ENCODE measurements around the gene LPIN3. TPM values are rescaled to one million over a fixed set of nuclear protein-coding genes. Genes with fewer than 3 reads are reported as not detected.

LPIN3 gene
- total RNA-seq, 1 donor from 2014 or later, result 4.6 TPM

DNA sequence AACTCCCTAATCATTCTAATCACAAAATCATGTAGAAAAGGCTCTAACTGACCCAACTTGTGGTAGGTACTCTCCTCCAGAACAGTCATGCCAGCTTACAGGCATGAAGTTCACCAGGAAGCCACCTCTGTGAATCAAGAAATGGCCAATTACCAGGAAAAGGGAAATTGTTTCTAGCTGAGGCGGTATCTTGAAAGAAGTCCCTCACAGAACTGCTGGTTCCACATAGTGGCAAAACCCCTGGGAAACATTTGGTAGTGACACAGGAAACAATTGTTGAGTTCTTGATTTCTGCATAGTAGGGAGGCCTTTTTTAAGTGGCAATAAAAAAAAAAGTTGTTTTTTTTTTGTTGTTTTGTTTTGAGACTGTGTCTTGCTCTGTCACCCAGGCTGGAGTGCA lies 19.6 kb upstream of the LPIN3 start:
- DNase-seq (ENCODE audit: extremely low read depth, low read depth, low spot score), result no peak

DNA sequence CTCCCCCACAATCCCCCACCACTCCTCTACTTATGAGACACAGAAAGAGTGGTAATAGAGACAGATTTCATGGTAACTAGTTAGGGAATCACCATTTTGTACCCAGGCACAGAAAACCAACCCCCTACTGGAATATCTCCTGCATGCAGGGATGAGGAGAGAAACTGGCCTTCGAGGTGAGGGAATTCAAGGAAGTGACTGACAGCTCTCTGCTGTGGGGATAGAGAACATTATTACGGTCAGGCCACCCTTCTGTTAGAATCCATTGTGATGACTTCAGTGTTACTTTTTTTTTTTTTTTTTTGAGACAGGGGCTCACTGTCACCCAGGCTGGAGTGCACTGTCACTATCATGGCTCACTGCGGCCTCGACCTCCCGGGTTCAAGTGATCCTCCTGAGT lies 13.4 kb upstream of the LPIN3 start:
- DNase-seq (ENCODE audit: extremely low read depth, low read depth, low spot score), result no peak

DNA sequence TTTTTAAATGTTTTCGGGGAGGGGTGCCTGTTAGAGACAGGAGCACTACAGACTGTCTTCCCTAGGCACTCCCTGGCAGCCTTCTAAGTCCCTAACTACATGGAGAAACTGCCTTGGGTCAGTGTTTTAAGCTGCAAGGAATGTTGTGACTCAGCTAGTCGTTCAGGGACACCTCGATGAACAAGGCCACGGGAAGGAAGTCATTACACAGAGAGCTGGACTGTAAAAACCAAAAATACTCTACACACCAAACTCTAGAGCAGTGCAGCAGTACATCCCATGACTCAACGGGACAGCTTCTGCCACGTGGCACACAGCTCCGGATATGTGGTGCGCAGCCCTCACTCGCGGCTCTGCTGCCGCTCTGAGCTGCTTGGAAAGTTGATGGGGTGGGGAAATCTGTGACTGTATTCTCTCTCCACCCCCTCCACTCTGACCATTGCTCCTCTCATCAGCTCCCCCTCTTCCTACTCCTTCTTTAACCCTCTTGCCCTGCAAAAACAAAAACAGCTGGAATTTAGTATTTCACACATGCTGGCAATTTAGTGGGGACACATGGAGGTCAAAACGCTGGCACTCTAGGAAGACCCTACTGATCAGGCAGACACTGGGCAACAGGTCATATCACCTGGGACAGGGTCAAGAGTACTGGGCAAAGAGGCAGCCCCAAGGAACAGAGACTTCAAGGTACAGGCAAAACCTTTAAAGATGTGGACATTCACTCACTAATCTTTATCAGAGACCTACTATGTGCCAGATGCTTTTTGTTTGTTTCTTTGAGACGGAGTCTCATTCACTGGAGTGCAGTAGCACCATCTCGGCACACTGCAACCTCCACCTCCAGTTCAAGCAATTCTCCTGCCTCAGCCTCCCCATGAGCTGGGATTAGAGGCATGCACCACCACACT lies 10.9 kb upstream of the LPIN3 start:
- DNase-seq (ENCODE audit: extremely low read depth, low read depth, low spot score), result peak; percentile 87

DNA sequence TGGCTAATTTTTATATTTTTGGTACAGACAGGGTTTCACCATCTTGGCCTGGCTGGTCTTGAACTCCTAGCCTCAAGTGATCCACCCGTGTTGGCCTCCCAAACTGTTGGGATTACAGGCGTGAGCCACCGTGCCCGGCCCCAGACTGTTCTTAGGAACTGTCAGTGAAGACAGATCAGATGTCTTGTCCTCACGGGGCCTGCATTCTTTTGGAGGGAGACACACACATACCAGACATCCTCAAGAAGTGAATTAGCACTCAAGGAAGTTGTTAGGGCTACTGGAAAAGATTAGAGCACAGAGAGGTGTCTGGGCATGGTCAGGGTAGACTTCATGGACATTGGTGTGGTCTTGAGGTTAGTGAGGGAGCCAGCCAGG lies 10.3 kb upstream of the LPIN3 start:
- DNase-seq (ENCODE audit: extremely low read depth, low read depth, low spot score), result no peak

DNA sequence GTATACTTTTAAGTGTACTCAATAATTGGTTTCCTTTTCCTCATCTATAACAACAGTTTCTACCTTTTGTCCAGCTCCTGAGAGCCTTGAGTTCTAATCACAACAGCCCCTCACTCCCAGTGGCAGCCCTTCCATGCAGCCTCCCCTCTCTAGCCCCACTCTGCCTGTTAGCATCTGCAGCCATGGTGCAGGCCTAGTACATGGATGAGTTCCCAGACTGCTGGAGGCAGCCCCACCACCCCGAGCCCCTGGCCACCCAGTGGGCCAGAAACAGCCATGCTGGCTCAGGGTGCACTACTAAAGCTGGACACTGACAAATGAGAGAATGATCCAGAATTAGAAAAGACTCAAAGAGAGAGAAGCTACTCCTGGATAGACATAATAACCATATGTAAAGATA lies 9.7 kb upstream of the LPIN3 start:
- DNase-seq (ENCODE audit: extremely low read depth, low read depth, low spot score), result no peak

DNA sequence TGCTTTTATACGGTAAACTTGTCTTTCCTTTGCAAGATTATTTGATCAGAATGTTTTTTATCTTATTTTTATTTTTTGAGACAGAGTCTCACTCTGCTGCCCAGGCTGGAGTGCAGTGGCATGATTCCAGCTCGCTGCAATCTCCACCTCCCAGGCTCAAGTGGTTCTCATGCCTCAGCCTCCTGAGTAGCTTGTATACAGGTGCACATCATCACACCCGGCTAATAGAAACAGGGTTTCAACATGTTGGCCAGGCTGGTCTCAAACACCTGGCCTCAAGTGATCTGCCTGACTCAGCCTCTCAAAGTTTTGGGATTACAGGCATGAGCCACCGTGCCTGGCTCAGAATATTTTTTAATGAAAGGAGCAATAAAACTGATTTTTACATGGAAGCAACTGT lies 8.9 kb upstream of the LPIN3 start:
- no peak for DNase-seq (ENCODE audit: extremely low read depth, low read depth, low spot score)

DNA sequence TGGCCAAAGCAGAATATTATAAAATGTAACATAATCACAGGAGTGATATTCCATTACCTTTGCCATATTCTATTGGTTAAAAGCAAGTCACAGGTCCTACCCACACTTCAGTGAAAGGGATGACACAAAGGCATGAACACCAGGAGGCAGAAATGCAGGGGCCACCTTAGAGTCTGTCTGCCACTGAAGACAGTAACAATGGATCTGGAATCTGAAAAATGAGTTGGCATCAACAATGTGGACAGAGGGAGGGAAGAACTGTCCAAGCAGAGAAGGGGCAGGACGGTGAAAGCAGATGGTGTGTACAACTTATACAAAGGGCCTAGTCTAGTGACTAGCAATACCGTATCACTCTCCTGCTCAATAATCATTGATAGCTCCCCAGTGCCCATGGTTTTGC lies 6.6 kb upstream of the LPIN3 start:
- DNase-seq (ENCODE audit: extremely low read depth, low read depth, low spot score), result no peak

DNA sequence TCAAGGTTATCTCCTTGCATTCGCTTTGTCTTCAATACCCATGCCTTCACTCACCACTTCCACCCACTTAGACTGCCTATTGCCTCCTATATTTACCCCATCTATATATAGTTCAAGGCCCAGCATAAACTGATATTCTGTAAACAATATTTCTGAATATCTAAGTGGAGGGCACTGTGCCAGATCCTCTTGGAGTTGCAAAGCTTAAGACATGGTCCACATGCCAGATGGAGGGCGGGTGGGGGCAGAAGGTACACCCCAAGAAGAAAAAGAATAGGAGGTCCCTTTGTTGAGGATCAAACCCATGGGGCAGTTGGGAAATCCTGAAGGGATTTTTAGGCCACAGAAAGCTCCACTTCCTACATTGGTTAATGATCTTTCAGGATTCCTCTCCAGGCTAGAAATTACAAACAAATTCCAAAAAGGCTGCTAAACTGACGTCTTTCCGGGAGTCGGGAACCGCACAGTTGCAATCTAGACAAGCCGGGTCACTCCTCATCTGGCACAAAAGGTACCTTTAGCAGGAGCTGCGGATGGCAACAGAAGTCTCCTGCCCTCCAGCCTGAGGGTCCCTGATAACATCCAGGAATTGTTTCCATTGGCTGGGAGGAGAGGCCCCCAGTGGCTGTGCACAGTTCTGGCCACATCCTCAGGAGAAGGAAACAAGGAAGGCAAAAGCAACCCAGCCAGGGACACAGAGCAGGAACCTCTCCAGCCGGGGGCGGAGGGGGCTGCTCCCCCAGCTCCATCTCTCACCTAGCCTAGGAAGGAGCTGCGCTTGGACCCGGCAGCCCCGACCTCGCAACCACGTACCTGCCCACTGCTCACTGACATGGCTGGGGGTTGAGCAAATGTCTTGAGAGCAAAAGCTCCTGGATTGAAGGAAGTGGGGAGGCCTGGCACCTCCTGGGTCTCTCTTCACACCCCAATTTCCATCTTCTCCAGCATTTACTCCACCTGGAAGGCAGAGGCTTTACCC lies 5.9 kb upstream of the LPIN3 start:
- no peak for DNase-seq (ENCODE audit: extremely low read depth, low read depth, low spot score)

DNA sequence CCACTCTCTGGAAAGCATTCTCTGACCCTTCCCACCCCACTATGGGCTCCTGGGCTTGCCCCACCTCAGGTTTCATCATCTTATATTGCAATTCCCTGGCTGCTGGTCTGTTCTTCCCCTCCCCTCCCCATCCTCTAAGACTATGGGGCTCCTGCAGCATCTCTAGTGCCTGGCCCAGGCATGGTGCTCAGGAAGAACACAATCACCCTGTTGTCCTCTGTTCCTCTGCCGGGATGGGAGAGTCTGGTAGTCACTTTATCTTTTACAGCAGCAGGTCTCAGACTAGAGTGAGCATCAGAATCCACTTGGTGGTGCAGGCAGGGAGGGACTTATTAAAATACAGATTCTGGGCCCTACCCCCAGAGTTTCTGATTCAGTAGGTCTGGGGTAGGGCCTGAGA lies 5.0 kb upstream of the LPIN3 start:
- no peak for DNase-seq (ENCODE audit: extremely low read depth, low read depth, low spot score)

DNA sequence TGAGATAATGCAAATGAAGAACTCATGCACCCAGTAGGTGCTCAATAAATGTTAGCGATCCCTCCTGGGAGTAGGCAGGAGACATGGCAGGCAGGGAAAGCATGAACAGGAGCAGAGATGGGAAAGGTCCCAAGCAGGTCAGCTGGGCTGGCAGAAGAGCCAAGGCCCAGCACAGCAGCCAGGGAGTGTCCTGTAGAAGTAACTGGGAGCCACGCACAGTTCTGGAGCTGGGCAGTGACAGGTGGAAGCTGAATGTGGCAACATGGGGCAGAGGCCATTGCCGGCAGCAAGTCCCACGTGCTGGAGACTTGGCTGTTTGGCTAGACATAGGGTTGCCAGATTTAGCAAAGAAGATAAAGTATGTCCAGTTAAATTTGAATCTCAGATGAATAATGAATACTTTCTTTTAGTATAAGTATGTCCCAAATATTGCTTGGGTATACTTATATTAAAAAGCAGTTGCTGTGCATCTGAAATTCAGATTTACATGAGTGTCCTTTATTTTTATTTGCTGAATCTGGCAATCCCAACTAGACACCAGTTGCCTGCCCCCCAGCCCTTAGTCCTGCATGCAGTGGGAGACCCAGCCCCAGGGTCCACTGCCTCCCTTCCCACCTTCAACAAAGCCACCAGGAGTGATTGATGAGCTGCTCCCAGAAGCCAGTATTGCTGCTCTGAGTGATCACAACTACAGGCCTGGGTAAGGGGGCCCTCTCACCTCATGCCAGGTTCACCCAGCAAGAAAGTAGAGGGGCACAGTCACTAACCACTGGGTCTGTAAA lies 3.7 kb upstream of the LPIN3 start:
- no peak for DNase-seq (ENCODE audit: extremely low read depth, low read depth, low spot score)

DNA sequence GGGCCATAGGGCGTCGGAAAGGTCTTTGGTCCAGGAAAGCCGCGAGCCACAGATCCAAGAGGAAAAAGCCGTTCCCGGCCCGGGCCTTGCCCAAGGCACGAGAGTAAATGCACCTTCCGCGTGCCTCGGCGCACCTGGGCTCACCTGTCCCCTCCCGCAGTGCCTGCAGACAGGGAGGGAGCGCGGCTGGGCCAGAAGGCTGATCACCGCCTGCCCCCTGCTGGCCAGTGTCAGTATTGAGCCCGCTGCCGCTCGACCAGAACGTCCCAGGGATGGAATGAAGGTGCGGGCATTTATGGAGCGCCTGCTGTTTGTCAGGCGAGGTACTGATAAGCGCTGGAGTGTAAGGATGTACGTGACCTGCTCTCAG lies 679 bp upstream of the LPIN3 start:
- no peak for DNase-seq (ENCODE audit: extremely low read depth, low read depth, low spot score)

DNA sequence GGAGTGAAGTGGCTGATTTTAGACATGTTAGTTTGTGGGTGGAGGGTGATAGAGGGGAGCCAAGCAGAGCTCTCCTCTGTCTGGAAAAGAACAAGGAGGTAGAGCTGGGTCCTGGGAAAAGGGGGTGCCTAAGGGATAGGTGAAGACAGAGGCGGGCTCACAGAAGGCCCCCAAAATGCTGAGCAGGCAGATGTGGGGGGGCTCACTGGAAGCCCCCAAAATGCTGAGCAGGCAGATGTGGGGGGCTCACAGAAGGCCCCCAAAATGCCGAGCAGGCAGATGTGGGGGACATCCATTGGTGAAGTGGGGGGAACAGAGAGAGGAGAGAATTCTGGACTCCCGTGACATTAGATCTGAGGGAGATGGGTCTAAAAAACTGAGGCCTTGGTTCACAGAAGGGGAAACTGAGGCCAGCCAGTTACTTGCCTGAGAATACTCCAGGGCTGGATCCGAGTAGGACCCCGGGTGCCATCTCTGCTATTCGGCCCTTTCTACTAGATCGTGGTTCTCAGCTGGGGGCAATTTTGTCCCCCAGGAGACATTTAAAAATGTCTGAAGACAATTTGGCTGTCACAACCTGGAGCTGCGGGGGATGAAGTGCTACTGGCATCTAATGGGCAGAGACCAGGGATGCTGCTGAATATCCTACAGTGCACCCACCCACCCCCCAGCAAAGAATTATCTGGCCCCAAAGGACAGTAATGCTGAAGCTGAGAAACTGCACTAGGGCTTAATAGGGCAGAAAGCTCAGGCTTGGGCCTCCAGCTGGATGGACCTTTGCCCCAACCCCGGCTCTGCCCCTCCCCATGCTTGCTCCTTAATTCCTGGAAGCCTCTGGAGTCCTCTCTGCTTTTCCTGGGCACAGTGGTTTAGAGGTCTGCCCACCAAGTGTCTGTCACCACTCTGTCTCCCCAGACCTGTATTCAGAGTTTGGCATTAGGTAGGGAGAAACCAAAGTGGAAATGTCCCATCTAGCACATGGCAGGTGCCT lies 2.1 kb downstream of the LPIN3 start:
- no peak for DNase-seq (ENCODE audit: extremely low read depth, low read depth, low spot score)

DNA sequence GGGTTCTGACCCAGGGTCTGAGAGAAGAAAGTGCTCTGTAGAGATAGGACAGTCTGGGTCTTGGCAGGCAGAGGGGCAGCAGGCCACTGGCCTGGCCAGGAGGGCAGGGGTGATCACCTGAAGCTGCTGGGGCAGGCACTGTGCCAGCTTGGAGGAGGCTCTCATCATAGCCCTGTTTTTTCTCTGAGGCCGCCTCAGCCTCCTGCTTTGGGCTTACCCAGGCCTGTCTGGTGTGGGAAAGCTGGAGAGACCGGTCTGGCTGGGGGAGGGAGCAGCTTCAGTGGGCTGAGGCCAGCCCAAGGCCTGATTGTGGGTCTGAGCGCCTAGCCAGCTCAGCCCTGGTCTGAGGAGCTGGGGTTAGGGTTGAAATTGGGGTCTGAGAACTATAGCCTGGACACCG lies 3.9 kb downstream of the LPIN3 start:
- no peak for DNase-seq (ENCODE audit: extremely low read depth, low read depth, low spot score)

DNA sequence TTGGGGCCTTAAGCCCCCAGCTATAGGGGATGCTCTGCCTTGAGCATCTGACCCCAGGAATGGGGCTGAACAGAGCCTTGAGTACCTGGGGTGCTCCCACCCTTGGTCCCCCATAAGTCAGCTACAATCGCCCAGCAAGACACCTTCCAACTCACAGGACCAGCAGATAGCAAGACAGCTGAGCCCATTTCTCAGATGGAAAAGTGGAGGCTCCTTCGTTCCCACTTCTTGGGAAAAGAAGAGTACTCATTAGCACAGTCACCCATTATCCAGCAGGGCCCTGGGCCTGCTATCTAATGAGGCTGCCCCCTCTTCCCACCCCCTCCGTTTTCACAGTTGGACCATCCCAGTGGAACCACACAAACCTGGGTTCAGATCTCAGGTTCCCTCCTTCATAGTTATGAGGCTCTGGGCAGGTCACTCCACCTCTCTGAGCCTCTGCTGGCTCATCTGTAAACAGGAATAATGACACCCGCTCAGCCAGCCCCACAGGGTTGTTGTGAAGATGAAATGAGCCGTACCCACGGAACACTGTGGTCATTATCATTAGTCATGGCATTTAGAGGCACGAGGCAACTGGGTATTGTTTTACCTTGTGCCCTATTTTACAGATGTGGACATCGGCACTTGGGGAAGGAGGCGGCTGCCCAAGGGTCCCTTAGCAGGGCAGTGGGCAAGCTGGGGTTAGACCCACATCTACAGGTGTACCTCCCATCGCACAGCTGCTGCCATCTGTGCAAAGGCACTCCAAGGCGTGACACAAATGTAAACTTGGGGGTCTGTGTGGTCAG lies 4.5 kb downstream of the LPIN3 start:
- DNase-seq (ENCODE audit: extremely low read depth, low read depth, low spot score), result no peak

DNA sequence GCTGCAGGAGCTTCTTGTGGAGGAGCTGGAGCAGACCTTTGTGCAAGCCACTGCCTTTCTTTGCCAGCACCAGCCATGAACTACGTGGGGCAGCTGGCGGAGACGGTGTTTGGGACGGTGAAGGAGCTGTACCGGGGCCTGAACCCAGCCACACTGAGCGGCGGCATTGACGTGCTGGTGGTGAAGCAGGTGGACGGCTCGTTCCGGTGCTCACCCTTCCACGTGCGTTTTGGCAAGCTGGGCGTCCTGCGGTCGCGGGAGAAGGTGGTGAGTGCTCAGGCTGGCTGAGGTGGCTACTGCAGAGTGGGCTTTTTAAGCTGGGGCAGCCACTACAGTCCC lies 5.1 kb downstream of the LPIN3 start:
- DNase-seq (ENCODE audit: extremely low read depth, low read depth, low spot score), result no peak

DNA sequence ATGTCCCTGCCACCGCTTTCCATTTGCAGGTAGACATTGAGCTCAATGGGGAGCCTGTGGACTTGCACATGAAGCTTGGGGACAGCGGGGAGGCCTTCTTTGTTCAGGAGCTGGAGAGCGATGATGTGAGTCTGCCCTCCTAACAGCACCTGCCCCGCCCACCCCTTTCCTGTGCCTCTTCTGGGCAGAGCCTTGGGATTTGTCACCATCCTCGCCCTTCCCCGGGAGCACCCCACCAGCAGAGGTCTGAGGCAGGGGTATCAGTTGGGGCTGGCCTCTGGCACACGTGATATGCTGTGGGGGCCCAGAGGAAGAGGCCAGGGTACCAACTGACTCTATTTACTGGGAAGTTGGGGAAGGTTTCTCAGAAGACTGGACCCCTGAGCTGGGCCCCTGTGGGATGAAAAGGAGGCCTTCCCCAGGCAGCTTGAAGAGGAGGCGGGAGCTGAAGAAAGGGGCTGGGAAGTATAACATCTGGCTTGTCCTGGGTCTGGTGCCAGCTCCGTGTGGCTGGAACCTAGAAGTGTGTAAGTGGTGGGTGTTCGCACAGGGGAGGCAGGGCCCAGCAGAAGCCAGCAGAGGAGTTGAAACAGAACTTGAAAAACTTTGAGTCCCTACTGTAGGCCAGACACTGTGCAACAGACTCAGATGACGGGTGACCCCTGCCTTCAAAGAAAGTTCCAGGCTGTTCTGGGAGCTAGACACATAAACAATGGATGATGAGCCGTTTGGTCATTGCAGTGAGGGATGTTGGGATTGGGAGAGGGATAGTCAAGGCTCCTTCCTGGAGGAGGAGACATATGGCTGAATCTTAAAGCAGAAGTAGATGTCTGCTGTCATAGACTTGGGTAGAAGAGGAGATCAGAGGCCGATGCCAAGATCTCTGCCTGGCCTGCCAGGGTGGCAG lies 7.2 kb downstream of the LPIN3 start:
- no peak for DNase-seq (ENCODE audit: extremely low read depth, low read depth, low spot score)

DNA sequence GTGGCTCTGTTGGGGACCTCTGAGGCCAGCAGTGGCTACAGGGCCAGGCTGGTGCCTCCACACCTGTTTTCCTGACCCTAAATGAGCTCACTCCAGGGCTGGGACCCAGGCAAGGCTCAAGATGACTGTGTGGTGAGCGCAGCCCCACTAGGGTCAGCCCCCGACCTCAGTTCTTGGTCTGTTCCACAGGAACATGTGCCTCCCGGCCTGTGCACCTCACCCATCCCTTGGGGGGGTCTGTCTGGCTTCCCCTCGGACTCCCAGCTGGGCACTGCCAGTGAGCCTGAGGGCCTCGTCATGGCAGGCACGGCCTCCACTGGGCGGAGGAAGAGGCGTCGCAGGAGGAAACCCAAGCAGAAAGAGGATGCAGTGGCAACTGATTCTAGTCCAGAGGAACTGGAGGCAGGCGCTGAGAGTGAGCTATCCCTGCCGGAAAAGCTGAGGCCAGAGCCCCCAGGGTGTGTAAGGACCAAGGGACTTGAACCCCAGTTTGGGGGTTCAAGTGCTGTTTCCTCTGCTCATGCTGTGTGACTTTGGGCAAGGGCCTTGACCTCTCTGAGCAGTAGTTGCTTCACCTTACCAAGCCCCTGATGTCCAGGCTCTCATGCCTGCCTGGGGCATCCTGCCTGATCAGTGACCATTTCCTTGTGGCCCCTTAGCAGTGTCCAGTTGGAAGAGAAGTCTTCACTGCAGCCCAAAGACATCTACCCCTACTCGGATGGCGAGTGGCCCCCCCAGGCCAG lies 8.0 kb downstream of the LPIN3 start:
- no peak for DNase-seq (ENCODE audit: extremely low read depth, low read depth, low spot score)

All from glomerular endothelial cell (primary cell).